ENCODE data around the gene RAB11FIP3.
A peak's percentile ranks its signal among the peaks of the same experiment; 100 is the strongest.
"Not testable (repeated sequence)": the region's sequence is repeated elsewhere in the genome, so short reads cannot be mapped to it uniquely, and the experiment has no call there.

RAB11FIP3 gene

DNA sequence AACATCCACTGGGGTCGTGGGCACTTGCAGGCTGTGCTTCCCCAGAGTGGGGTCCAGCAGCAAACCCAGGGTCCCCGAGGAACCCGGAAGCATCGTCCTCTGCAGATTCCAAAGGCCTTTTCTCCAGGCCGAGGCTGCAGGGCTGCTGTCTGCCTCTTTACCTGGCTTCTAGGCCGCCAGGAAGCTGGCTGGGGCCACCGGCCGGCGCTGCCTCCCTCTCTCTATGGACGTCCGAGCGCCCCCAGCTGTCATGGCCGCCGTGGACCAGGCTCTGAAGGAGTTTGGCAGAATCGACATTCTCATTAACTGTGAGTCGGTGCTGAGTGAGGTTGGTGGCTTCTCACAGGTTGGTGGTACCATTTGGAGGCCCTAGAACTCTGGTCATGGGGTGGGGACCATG, 18.2 kb upstream of the RAB11FIP3 start:
- ChIA-PET POLR2A (ENCODE audit: low non-redundant PET) (no interaction called here), CTCF (interaction anchor here (1.2 kb wide), 1 partner anchor 88 kb away, joined by 3 read pairs; no protein-coding TSS in a partner anchor)

DNA sequence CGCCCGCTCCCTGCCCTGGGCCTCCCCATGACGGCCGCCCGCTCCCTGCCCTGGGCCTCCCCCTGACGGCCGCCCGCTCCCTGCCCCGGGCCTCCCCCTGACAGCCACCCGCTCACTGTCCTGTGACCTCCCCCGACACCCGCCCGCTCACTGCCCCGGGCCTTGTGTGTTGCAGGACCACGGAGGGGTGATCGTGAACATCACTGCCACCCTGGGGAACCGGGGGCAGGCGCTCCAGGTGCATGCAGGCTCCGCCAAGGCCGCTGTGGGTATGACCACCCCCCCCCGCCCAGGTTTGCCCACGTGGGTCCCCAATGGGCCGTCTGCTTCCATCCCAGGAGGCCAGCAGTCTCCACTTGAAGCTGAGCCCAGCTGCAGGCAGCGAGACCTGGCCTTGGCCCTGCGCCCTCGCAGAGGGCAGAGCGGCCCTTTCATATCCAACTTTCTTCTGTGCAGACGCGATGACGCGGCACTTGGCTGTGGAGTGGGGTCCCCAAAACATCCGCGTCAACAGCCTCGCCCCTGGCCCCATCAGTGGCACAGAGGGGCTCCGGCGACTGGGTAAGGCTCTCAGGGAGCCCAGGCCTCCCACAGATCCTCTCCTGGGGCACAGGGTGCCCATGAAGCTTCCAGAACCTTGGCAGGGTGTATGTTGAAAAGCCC, 14.8 kb upstream of the RAB11FIP3 start:
- peak overlapping the region; percentile 35 for H3K27ac ChIP-seq
- POLR2A ChIA-PET (ENCODE audit: low non-redundant PET): no interaction called here
- TF ChIP-seq, protein P1, sequence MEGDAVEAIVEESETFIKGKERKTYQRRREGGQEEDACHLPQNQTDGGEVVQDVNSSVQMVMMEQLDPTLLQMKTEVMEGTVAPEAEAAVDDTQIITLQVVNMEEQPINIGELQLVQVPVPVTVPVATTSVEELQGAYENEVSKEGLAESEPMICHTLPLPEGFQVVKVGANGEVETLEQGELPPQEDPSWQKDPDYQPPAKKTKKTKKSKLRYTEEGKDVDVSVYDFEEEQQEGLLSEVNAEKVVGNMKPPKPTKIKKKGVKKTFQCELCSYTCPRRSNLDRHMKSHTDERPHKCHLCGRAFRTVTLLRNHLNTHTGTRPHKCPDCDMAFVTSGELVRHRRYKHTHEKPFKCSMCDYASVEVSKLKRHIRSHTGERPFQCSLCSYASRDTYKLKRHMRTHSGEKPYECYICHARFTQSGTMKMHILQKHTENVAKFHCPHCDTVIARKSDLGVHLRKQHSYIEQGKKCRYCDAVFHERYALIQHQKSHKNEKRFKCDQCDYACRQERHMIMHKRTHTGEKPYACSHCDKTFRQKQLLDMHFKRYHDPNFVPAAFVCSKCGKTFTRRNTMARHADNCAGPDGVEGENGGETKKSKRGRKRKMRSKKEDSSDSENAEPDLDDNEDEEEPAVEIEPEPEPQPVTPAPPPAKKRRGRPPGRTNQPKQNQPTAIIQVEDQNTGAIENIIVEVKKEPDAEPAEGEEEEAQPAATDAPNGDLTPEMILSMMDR (conservative IDR thresholded peaks at IDR 0.05; ENCODE audit: low read depth): no peak
- CTCF ChIA-PET: interaction anchor here (0.6 kb wide), 1 partner anchor 10 kb away, joined by 3 read pairs; no protein-coding TSS in a partner anchor
- DNase-seq (ENCODE audit: low spot score): no peak

More for the DNA sequence above, 18.2 kb upstream of the RAB11FIP3 start:
- TF ChIP-seq, protein P1 (conservative IDR thresholded peaks at IDR 0.05; ENCODE audit: low read depth): no peak
- H3K27ac ChIP-seq: peak overlapping the region; percentile 44; the same call in 1 of the 2 replicates
- DNase-seq (ENCODE audit: low spot score): no peak

DNA sequence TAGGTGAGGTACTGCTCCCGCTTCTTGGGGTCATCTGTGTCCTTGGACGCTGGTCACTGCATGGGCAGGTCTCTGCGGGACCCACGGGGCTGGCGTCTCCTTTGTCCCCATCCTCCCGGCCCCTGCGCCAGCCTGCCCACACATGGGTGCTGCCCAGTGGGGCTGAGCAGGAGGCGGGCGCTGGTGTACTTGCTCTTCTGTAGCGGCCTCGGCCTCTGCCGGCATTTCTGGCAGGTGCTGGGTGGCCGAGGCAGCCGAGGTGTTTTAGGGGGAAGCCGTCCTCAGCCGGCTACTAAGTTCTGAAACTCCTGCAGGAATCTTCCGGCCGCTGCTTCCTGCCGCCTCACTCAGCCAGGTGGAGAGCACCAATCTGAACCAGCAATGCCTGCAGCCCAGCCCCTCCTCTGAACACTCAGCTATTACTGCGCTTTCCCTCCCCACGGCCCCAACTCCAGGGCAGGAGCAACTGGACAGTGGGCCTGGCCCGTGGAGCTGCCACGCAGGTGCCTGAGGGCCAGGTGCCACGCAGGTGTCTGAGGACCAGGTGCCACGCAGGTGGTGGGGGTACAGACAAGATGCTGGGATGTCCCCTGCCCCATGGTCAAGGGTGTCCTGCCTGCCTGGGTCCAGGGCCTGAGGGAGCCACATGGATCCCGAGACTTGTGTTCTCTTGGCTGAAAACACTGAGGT, 13.7 kb upstream of the RAB11FIP3 start:
- peak overlapping the region; percentile 35 for H3K27ac ChIP-seq
- TF ChIP-seq, protein P1 (conservative IDR thresholded peaks at IDR 0.05; ENCODE audit: low read depth): no peak
- CTCF ChIA-PET: no interaction called here
- DNase-seq (ENCODE audit: low spot score): no peak
- POLR2A ChIA-PET (ENCODE audit: low non-redundant PET): no interaction called here

DNA sequence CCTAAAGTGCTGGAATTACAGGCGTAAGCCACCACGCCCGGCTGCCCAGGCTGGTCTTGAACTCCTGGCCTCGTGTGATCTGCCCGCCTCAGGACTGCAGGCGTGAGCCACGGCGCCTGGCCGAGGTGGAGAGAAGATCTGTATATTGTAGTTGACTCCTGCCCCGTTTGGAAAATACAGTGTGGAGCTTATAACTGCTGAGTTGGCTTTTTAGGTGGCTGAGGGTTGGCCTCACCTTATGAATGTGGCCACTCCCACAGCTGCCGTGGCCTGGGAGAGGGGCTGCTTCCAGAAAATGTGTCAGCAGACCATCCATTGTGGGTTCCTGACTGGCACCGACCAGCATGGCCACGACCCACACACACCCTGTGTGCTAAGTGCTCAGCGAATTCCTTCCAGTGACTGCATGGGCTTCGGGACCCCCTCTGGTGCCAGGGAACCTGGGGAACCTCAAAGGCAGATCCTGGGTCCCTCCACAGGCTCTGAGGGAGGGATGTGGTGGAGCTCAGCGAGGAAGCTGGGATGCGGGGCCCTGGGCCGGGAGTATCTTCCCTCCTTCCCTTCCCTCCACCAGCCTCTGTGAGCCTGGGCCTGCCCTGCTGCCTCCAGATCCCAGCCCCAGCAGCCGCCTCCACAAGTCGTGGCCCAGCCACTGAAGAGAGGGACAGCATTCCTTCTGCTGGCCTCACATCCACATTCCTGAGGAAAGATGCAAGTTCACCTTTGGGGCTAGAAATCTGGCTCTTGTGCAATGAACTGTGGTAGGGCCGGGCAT, 10.9 kb upstream of the RAB11FIP3 start:
- TF ChIP-seq, protein P1 (conservative IDR thresholded peaks at IDR 0.05; ENCODE audit: low read depth): no peak
- no peak for DNase-seq (ENCODE audit: low spot score)
- ChIA-PET POLR2A (ENCODE audit: low non-redundant PET) (no interaction called here), CTCF (no interaction called here)
- H3K27ac ChIP-seq: peak overlapping the region; percentile 69

DNA sequence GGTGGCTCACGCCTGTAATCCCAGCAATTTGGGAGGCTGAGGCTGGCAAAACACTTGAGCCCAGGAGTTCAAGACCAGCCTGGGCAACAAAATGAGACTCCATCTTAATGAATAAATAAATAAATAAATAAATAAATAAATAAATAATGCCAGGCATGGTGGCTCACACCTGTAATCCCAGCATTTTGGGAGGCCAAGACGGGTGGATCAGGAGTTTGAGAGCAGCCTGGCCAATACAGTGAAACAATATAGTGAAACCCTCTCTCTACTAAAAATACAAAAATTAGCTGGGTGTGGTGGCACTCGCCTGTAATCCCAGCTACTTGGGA, 10.3 kb upstream of the RAB11FIP3 start:
- H3K27ac ChIP-seq: peak overlapping the region; percentile 69
- CTCF ChIA-PET; POLR2A ChIA-PET (ENCODE audit: low non-redundant PET); DNase-seq (ENCODE audit: low spot score): not testable (repeated sequence)

DNA sequence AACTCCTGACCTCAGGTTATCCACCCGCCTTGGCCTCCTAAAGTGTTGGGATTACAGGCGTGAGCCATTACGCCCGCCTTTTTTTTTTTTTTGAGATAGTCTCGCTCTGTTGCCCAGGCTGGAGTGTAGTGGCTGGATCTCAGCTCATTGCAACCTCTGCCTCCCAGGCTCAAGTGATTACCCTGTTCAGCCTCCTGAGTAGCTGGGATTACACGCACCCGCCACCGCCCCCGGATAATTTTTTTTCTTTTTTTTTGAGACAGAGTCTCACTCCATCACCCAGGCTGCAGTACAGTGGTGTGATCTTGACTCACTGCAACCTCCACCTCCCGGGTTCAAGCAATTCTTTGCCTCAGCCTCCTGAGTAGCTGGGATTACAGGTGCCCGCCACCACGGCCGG, 3.3 kb upstream of the RAB11FIP3 start:
- POLR2A ChIA-PET (ENCODE audit: low non-redundant PET); DNase-seq (ENCODE audit: low spot score); CTCF ChIA-PET: not testable (repeated sequence)

DNA sequence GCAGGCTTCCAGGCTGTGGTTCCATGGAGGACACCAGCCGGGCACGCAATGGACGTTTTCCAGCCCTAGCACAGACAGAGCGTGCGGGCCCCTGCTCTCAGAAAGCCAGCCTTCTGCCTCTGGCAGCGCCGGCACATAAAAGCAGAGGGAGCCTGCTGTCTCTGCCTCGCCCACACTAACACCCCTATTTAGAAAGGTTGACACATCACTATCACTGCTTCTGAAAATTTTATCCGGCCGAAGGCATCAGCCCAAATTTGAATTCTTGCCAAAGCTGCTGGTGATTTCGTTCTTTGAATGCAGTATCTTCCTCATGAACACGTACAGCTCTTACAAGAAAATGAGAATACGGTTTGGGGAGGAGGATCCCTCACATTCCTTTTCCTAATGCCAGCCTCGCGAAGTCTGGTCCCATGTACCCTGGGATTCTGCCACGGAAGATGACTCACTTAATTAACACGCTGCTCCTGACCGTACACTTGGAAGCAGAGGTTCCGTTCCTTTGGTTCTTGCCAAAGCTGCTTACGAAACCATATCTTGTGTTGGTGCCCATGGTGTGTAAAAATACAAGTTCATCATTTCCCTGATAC, 1.3 kb upstream of the RAB11FIP3 start:
- H3K27ac ChIP-seq: peak overlapping the region; percentile 100
- peak; percentile 90 for DNase-seq (ENCODE audit: low spot score)
- CTCF ChIA-PET: interaction anchor here (0.6 to 1.2 kb wide), 5 partner anchors 9 to 71 kb away, joined by 3 to 7 read pairs (median 3); no protein-coding TSS in a partner anchor
- POLR2A ChIA-PET (ENCODE audit: low non-redundant PET): interaction anchor here (1.2 kb wide), 1 partner anchor 22 kb away, joined by 6 read pairs; the partner anchor contains the start of gene DECR2
- TF ChIP-seq, protein P1 (conservative IDR thresholded peaks at IDR 0.05; ENCODE audit: low read depth): no peak

More for the DNA sequence above, 3.3 kb upstream of the RAB11FIP3 start:
- H3K27ac ChIP-seq: peak overlapping the region; percentile 100
